NCI-H460 (cell line): Measurements from ENCODE around the gene TMEM43. TPM values are rescaled to one million over a fixed set of nuclear protein-coding genes. Genes with fewer than 3 reads are reported as not detected.

Experiments used
- DNase-seq: peaks from one replicate; pipeline ENCODE4 v3.0.0-alpha.2; 2016; ENCODE audit warnings: low read depth; ENCODE audit errors: extremely low read depth
- total RNA-seq: library from RNA; depleted of rRNA; stranded (reverse); fragments of >200 nt; shearing (Covaris generic); gene quantifications from 2 replicates; pipeline ENCODE4 v1.2.3, GENCODE V29; 2014

Gene TMEM43
- total RNA-seq, 1 experiment from 2014 or later: 42.8 TPM

GRCh38 chr3:14135581-14135980, 10.7 kb downstream of the TMEM43 start:
- DNase-seq: no peak

- DNase-seq: no peak
These were observed 12.2 kb downstream of the TMEM43 start for GRCh38 chr3:14137004-14137403.

- DNase-seq: no peak
These were observed 12.6 kb downstream of the TMEM43 start for GRCh38 chr3:14137445-14137844.

- DNase-seq: no peak
These were observed 13.4 kb downstream of the TMEM43 start for GRCh38 chr3:14138109-14138877.

GRCh38 chr3:14138878-14139655, 14.2 kb downstream of the TMEM43 start:
- no peak for DNase-seq

- no peak for DNase-seq
These were observed 14.9 kb downstream of the TMEM43 start for GRCh38 chr3:14139771-14140170.

- no peak for DNase-seq
These were observed 15.8 kb downstream of the TMEM43 start for GRCh38 chr3:14140668-14141067.

- DNase-seq: no peak
These were observed 16.3 kb downstream of the TMEM43 start for GRCh38 chr3:14141144-14141543.

- no peak for DNase-seq
These were observed 16.9 kb downstream of the TMEM43 start for GRCh38 chr3:14141602-14142341.

GRCh38 chr3:14142567-14143270, 17.9 kb downstream of the TMEM43 start:
- no peak for DNase-seq

- DNase-seq: peak; percentile 54
These were observed 18.7 kb downstream of the TMEM43 start for GRCh38 chr3:14143271-14144225.

GRCh38 chr3:14144423-14145075, 19.7 kb downstream of the TMEM43 start:
- peak; percentile 91 for DNase-seq

- DNase-seq: no peak
These were observed 20.4 kb downstream of the TMEM43 start for GRCh38 chr3:14145236-14145635.

GRCh38 chr3:14145670-14146380, 21.0 kb downstream of the TMEM43 start:
- DNase-seq: no peak

GRCh38 chr3:14146381-14147065, 21.7 kb downstream of the TMEM43 start:
- no peak for DNase-seq

- no peak for DNase-seq
These were observed 22.2 kb downstream of the TMEM43 start for GRCh38 chr3:14147066-14147435.

- no peak for DNase-seq
These were observed 22.8 kb downstream of the TMEM43 start for GRCh38 chr3:14147617-14148016.
